Heart left ventricle (tissue), 16 donors: Measurements from ENCODE around the gene LIPN. TPM values are rescaled to one million over a fixed set of nuclear protein-coding genes. Genes with fewer than 3 reads are reported as not detected.

Source experiments
- ATAC-seq, 4 donors: fragments of 200-7000 bp; cut with Tn5 transposase; one replicate each; pipeline ENCODE4 v1.9.1; 2020 to 2022; ENCODE audit warnings: moderate library complexity in 4 of 4, mild to moderate bottlenecking in 3 of 4, moderate number of reproducible peaks in 1 of 4
- DNase-seq, 5 donors: peaks; one replicate each; pipeline ENCODE4 v3.0.0-alpha.2; 2020
- H3K27ac ChIP-seq, 12 donors: fragments of 200-600 bp; sonication (generic) in 4 of 12; one replicate each; pipeline versions ENCODE4 v1.5.0 to v1.8.0; 2016 to 2022; ENCODE audit warnings: mild to moderate bottlenecking in 2 of 12
- H3K27me3 ChIP-seq, 9 donors: fragments of 200-600 bp; sonication (generic) in 2 of 9; one replicate each; pipeline versions ENCODE4 v1.5.1 to v1.8.0; 2016 to 2022; ENCODE audit warnings: mild to moderate bottlenecking in 3 of 9
- H3K36me3 ChIP-seq, 9 donors: fragments of 200-600 bp; sonication (generic) in 2 of 9; one replicate each; pipeline versions ENCODE4 v1.5.0 to v1.8.0; 2018 to 2022; ENCODE audit warnings: mild to moderate bottlenecking in 2 of 9
- H3K4me1 ChIP-seq, 12 donors: fragments of 200-600 bp; sonication (generic) in 4 of 12; one replicate each; pipeline versions ENCODE4 v1.5.0 to v1.8.0; 2016 to 2022; ENCODE audit warnings: mild to moderate bottlenecking in 3 of 12
- H3K4me3 ChIP-seq, 12 donors: fragments of 200-600 bp; sonication (generic) in 4 of 12; one replicate each; pipeline versions ENCODE4 v1.5.0 to v1.8.0; 2017 to 2022; ENCODE audit warnings: mild to moderate bottlenecking in 9 of 12, moderate library complexity in 4 of 12
- H3K9me3 ChIP-seq, 12 donors: fragments of 200-600 bp; sonication (generic) in 4 of 12; one replicate each; pipeline versions ENCODE4 v1.5.0 to v1.8.0; 2016 to 2022; ENCODE audit warnings: mild to moderate bottlenecking in 1 of 12
- POLR2A ChIP-seq, 2 donors: fragments of 450-650 bp; IDR thresholded peaks; one replicate each; pipeline ENCODE4 v1.6.1; 2017; ENCODE audit warnings: antibody characterized with exemption in 2 of 2, mild to moderate bottlenecking in 2 of 2, moderate library complexity in 2 of 2
- WGBS, 4 donors: extraction: QIAGEN DNeasy Blood & Tissue Kit in 2 of 4; methylation state at CpG; one replicate each; pipeline versions ENCODE4 v1.1.5 to v1.1.7; 2013 to 2018; 5-methylcytosine and 5-hydroxymethylcytosine counted together
- intact Hi-C, 10 donors: fragments of 100-400 bp; cut with DNase I; formaldehyde crosslinking; loops; one replicate each; pipeline versions ENCODE4 v1.11.1 to v1.14.2; 2022
- polyA plus RNA-seq, 2 donors: library from polyadenylated mRNA; stranded (reverse); fragments of 200-250 nt; gene quantifications; one replicate each; pipeline ENCODE4 v1.2.3, GENCODE V29; 2013
- total RNA-seq, 9 donors: library from RNA; depleted of rRNA in 2 of 9; stranded (reverse); fragments of >200 nt in 2 of 9; fragmentation: NEBNext Ultra II Directional in 3 of 9; extraction: Animal tissue kit (Norgen Biotek cat#: 25700) in 3 of 9; gene quantifications; one replicate each; pipeline versions ENCODE4 v1.1.0 to v1.2.4, GENCODE V29; 2016 to 2023
- TF ChIP-seq, protein P1 (sequence below), 12 donors: fragments of 200-600 bp; sonication (generic) in 4 of 12; IDR thresholded peaks; one replicate each; pipeline versions ENCODE4 v1.5.0 to v1.8.0; 2018 to 2022; ENCODE audit warnings: antibody characterized with exemption in 12 of 12, mild to moderate bottlenecking in 5 of 12
- donor health status: ischemic (EF 13 %, LVEDD 7.1; RV severe dilation, severe dysfunction).
- donor health status: healthy with polysubstance abuse.
- donor health status: DM: no; HTN: yes; CAD: no.
- donor health status: DM: no; HTN: no; CAD: no.
- donor health status: ischemic (EF 25% LVEDD 6.9; RV normal size, moderate dysfunction).
- donor health status: ischemic (EF 25% LVEDD 5.7; RV mildly dilated, moderate dysfunction).
- donor health status: healthy.
- donor health status: DM: yes; HTN: yes; CAD: no.
- donor health status: ischemic (EF 35%, LVEDD 5.7; RV mildly dilated, moderate dysfunction).
- donor health status: nonischemic (EF 11% LVEDD 7.7; RV severe dilation, severe dysfunction).
- donor health status: DM: yes; HTN: yes; CAD: no.
- donor health status: PGD.
- donor health status: ischemic (EF 29% LVEDD 5.4; RV normal size, mild dysfunction).
- donor health status: nonischemic (EF 23%, LVEDD 6.1; RV moderate dilation, normal function).

LIPN gene
- total and polyA plus RNA-seq, 11 donors = 0.43 TPM; not detected in 10

DNA sequence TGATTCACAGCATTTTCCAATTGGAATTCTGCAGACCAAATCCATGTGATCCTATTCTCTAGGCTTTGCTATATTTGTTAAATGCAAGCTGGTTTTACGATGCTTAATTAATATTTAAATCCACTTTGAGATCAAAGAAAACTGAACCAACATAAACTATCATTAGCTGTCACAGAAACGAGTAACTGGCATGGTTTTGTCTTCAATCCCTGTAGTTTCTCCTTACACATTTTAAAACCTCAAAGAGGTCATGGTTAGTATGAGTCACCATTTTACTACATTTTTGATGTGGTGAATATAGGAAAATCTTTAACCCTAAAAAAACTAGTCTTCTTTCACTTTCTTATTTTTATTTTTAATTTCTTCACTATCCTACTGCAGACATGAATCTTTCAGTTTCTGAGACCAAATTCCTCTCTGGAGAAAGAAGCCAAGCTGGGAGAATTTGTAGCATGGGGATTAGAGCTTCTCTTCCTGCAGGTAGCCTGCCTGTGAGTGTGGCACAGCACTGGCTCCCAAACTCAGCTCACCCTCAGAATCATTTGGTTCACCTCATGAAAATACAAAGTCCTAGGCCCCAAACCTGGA is 34.0 kb downstream of the LIPN start:
- Histone ChIP-seq H3K27ac (no peak overlapping the region), H3K27me3 (peaks cover 0 to 4% (median 0%) of the 10 kb centered on the region in 9 donors), H3K4me1 (peaks cover 0 to 3% (median 0%) of the 10 kb centered on the region in 12 donors), H3K4me3 (no peak overlapping the region), H3K9me3 (no peaks in the 10 kb centered on the region), H3K36me3 (no peaks in the 10 kb centered on the region)
- TF ChIP-seq, protein P1, sequence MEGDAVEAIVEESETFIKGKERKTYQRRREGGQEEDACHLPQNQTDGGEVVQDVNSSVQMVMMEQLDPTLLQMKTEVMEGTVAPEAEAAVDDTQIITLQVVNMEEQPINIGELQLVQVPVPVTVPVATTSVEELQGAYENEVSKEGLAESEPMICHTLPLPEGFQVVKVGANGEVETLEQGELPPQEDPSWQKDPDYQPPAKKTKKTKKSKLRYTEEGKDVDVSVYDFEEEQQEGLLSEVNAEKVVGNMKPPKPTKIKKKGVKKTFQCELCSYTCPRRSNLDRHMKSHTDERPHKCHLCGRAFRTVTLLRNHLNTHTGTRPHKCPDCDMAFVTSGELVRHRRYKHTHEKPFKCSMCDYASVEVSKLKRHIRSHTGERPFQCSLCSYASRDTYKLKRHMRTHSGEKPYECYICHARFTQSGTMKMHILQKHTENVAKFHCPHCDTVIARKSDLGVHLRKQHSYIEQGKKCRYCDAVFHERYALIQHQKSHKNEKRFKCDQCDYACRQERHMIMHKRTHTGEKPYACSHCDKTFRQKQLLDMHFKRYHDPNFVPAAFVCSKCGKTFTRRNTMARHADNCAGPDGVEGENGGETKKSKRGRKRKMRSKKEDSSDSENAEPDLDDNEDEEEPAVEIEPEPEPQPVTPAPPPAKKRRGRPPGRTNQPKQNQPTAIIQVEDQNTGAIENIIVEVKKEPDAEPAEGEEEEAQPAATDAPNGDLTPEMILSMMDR (IDR thresholded peaks at IDR 0.05) = no peak
- TF ChIP-seq POLR2A (IDR thresholded peaks at IDR 0.05) = no peak
- intact Hi-C loops = loop anchor here in 7 of 10 donors (5.0 to 10.0 kb wide), 5 partner anchors 99 to 229 kb away; partner anchors contain the start of genes LIPJ (in 1 of the 7) and RNLS (in 1 of the 7)
- 63 to 77% (median 72%) methylated on average over 2 of the region's 2 CpGs for WGBS, 4 donors
- no peak for DNase-seq
- ATAC-seq = no peak

DNA sequence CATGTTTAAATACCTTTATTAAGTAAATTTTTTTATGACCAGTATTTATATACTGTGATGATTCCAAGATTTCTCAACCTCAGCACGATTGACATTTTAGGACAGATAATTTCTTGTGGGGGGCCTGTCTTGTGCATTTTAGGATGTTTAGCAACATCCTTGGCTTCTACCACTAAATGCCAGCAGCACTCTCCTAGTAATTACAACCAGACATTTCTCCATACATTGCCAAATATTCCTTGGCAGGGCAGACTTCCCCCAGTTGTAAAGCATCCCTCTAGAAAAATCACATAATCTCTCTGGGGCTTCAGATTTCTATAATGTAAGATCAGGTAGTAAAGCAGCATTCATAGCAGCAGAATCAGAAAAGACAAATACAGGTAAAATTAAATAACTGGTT is 34.9 kb downstream of the LIPN start:
- no peak for TF ChIP-seq POLR2A (IDR thresholded peaks at IDR 0.05)
- TF ChIP-seq, protein P1 (IDR thresholded peaks at IDR 0.05) = no peak
- H3K4me1 ChIP-seq = peaks cover 0 to 3% (median 0%) of the 10 kb centered on the region in 12 donors
- H3K9me3 ChIP-seq = no peaks in the 10 kb centered on the region
- ATAC-seq (no peak), DNase-seq (no peak)
- H3K27me3 ChIP-seq = peaks cover 0 to 4% (median 0%) of the 10 kb centered on the region in 9 donors
- no peak overlapping the region for H3K4me3 ChIP-seq
- no peak overlapping the region for H3K27ac ChIP-seq
- no peaks in the 10 kb centered on the region for H3K36me3 ChIP-seq
- 71 to 86% (median 77%) methylated on average over 1 of the region's 1 CpG for WGBS, 4 donors
- intact Hi-C loops = loop anchor here in 7 of 10 donors (5.0 to 10.0 kb wide), 5 partner anchors 100 to 230 kb away; partner anchors contain the start of genes LIPJ (in 1 of the 7) and RNLS (in 1 of the 7)

DNA sequence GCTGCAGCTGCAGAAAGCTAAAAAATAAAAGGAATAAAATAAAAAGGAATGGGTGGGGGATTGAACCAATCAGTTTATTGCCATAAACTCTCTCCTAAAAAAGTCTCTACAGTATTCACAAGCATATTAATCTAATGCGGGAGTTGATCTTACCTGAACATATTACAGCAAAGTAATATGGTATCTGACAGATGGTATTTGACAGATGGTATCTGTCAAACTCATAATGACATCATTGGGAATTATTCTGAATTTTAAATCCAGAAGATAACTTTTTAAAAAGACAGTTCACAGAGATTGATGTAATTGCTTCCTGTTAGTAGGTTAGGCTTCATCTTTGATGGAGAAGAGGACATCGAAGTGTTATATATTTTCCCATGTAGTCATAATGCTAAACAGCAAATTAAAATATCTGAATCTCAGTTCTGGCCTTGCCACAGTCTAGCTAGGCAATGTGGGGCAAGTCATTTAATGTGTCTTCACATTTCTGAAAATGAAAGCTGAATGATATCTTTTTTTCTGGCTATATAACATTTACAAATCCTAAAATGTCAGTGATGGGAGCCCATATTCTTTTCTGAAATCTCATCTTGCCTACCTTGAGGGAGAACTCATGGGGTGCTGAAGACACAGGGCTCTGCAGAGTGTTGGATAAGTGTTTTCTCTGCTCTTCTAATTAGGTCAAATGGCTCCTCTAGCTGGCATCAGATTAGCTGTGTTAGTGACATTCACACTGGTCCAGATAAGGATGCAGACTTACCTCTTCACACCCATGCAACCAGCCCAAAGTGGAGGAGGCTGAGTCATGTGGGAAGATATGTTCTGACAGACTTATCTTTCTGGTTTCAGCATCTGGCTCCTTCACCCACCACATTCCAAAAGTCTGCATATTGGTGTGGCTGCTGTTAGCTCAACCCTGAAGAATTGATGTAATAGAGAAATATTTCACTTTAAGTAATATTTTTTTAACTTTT is 40.6 kb downstream of the LIPN start:
- WGBS, 4 donors = 76 to 82% (median 79%) methylated on average over 2 of the region's 2 CpGs
- H3K36me3 ChIP-seq = no peaks in the 10 kb centered on the region
- no peak for DNase-seq
- no peak for ATAC-seq
- no peak overlapping the region for H3K4me3 ChIP-seq
- no peaks in the 10 kb centered on the region for H3K4me1 ChIP-seq
- intact Hi-C loops = loop anchor here in 1 of 10 donors (10.0 kb wide), 1 partner anchor 106 kb away; no protein-coding TSS in a partner anchor
- TF ChIP-seq POLR2A (IDR thresholded peaks at IDR 0.05) = no peak
- TF ChIP-seq, protein P1 (IDR thresholded peaks at IDR 0.05) = no peak
- H3K9me3 ChIP-seq = no peaks in the 10 kb centered on the region
- no peak overlapping the region for H3K27ac ChIP-seq
- peaks cover 0 to 4% (median 0%) of the 10 kb centered on the region in 9 donors for H3K27me3 ChIP-seq
